Skin of body (tissue), 2 donors: ENCODE results near the gene MAP3K4. TPM values are rescaled to one million over a fixed set of nuclear protein-coding genes. Genes with fewer than 3 reads are reported as not detected.
A peak's percentile ranks its signal among the peaks of the same experiment; 100 is the strongest.

Experiments
- DNase-seq: peaks from one replicate; lab custom pipeline; 2025; lab: John Stamatoyannopoulos, UW
- total RNA-seq: library from RNA; depleted of rRNA; stranded (reverse); fragments of >200 nt; gene quantifications from one replicate; pipeline ENCODE4 v1.2.3, GENCODE V29; 2014

MAP3K4 gene, protein sequence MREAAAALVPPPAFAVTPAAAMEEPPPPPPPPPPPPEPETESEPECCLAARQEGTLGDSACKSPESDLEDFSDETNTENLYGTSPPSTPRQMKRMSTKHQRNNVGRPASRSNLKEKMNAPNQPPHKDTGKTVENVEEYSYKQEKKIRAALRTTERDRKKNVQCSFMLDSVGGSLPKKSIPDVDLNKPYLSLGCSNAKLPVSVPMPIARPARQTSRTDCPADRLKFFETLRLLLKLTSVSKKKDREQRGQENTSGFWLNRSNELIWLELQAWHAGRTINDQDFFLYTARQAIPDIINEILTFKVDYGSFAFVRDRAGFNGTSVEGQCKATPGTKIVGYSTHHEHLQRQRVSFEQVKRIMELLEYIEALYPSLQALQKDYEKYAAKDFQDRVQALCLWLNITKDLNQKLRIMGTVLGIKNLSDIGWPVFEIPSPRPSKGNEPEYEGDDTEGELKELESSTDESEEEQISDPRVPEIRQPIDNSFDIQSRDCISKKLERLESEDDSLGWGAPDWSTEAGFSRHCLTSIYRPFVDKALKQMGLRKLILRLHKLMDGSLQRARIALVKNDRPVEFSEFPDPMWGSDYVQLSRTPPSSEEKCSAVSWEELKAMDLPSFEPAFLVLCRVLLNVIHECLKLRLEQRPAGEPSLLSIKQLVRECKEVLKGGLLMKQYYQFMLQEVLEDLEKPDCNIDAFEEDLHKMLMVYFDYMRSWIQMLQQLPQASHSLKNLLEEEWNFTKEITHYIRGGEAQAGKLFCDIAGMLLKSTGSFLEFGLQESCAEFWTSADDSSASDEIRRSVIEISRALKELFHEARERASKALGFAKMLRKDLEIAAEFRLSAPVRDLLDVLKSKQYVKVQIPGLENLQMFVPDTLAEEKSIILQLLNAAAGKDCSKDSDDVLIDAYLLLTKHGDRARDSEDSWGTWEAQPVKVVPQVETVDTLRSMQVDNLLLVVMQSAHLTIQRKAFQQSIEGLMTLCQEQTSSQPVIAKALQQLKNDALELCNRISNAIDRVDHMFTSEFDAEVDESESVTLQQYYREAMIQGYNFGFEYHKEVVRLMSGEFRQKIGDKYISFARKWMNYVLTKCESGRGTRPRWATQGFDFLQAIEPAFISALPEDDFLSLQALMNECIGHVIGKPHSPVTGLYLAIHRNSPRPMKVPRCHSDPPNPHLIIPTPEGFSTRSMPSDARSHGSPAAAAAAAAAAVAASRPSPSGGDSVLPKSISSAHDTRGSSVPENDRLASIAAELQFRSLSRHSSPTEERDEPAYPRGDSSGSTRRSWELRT (N-terminal part only)
- 45.6 TPM for total RNA-seq

DNA sequence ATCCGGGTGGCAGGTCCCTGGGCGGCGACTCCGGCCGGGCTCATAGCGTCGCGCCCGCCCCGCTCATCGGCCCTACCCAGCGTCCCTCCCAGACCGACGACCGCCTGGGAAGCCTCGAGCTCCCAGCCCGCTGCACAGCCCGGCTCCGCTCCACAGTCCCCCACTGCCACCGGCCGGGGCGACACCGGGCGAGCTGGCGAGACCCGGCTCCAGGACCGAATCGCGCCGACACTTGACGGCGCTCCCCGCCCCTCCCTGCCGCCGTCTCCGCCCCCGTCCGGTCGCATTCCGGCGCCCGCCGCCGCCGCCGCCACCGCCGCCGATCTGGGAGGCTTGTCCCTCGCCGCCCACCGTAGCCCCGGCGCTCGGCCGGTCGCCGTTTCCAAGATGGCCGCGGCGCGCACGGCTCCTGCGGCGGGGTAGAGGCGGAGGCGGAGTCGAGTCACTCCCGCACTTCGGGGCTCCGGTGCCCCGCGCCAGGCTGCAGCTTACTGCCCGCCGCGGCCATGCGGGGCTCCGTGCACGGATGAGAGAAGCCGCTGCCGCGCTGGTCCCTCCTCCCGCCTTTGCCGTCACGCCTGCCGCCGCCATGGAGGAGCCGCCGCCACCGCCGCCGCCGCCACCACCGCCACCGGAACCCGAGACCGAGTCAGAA, at the start of gene MAP3K4:
TSS of gene MAP3K4 (plus strand) at position 364 of the 655 bp plus-strand sequence. CDS start at position 527, 163 bp downstream.
- DNase-seq = peak; percentile 35

DNA sequence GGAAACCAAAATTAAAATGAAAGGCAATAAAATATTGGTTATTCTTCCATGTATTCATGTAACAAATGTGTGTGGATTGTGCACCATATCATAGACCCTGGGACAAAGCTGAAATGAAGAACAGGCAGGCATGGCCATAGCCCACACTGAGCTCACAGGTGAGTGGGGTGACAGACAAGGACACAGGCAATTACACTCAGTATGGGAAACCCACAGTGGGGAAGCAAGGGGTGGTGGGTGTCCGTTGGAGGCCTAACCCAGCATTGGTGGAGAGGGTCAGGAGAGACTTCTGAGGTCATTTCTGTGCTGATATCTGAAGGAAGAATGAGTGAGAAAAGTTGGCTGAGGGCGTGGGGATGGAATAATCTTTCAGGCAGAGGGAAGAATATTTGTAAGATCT, 47.6 kb upstream of the MAP3K4 start:
- no peak for DNase-seq

DNA sequence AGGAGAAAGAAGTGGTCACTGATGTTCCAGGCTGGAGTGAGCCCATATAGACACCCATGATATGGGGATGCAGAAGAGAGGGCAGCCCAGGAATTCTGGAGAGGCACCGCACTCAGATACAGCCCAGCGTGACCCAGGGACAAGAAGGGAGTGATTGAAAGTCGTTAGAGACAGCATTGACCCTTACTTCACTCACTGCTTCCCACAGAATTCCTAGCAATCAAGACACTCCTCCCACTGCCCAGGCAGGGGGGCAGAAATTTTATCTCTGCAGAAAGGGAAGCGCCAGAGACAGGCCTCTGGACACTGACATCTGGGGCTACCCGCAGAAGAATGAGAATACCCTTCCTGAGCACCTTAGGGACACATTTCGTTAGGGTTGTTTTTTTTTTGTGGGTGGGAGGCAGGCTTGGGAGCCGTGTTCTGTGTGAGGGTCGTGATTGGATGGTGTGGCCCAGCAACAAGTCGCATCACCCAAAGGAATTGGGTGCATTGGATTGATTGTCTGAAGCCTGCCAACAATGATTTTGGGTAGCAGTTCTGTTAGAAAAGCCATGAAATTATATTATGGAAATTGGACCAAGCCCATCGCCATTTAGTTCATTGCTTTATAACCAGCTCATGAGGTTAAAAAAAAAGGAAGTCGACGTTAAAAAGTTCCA, 45.9 kb upstream of the MAP3K4 start:
- DNase-seq = no peak

DNA sequence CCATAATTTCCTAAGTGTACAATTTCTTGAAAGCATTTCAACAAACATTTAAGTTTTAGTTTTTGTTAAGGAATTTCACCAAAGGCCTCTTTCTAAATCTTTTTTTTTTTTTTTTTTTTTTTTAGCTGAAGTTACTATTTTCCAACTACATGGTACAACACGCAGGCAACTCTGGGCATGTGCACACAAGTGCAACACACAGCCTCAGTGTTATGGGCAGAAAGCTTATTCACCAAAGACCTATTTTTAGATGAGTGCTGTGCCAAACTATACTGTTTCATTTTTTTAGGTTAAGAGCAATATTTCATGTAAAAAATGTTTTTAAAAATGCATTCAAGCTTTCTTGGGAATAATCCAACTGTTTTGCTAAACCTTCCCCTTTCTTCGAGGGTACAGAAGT, 42.0 kb upstream of the MAP3K4 start:
- no peak for DNase-seq

DNA sequence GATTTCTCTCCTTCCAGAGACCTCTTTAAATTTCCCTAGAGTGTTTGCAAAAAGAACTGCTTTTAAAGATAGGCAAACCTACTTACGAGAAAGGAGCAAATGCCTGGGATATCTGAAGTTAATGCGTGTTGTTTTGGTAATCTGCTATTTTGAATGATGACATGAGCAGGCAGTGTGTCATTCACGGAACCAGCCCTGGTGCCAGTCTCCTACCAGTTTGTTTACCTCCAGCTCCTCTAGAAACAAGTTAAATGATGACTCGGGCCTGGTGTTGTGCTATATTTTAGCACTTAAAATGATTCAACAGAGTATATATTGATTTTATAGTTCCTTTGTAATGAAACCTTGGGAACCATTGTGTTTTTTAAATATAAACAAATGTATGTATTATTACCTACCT, 41.1 kb upstream of the MAP3K4 start:
- DNase-seq = no peak

DNA sequence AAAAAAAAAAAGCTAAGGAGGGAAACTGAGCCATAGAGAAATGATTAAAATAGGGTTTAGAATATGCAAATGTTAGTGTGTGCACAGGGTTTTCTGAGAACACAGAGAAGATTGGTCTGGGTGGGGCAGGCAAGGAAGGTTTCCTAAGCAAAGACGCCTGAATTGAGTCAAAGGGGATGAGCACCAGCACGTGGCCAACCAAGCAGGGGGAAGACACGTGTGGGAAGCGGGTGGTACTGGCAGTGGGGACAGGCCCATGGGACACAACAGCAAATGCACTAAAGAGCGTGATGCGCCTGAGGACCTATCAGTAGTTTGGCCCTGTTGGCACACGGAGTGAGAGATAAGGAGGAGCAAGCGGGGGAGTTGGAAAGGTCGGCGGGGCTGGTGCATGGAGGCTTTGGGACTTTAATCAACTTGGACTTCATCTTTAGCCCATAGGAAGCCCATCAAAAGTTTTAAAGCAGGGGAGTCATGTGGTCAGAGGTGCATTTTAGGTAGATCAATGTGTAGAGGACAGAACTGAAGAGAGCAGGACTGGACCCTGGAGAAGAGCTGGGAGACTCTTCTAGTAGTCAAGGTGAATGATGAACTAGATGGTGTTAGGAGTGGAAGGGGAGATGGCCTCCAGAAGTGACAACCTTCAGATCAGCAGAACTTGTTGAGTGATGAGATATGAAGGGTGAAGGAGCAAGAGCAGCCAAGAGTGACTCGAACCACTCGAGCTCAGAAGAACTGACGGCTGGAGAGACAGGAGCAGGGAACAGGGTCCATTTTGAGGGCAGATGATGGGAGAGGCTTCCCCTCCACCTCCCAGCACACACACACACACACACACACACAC, 40.2 kb upstream of the MAP3K4 start:
- DNase-seq = no peak

DNA sequence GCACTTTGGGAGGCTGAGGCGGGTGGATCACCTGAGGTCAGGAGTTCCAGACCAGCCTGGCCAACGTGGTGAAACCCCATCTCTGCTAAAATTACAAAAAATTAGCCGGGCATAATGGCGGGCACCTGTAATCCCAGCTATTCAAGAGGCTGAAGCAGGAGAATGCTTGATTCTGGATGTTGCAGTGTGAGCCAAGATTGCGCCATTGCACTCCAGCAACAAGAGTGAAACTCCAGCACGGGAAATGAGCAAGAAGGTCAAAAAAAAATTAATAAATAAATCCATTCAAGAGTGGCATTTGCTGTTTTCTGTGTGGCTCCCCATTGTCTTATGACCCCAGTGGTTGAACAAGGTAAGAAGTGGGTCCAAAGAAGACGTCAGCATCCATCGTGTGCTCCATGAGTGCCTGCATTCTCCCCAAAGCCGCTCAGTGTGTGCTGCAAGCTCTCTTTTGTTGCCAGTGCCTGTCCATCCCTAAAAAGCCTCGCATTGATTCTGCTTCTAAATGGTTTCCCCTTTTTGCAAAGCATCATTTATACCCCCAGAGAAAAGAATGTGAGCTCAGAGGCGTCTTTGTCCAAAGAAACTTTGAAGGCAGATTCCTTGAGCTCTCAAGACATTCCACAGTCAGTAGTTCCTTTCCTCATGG, 38.8 kb upstream of the MAP3K4 start:
- no peak for DNase-seq

DNA sequence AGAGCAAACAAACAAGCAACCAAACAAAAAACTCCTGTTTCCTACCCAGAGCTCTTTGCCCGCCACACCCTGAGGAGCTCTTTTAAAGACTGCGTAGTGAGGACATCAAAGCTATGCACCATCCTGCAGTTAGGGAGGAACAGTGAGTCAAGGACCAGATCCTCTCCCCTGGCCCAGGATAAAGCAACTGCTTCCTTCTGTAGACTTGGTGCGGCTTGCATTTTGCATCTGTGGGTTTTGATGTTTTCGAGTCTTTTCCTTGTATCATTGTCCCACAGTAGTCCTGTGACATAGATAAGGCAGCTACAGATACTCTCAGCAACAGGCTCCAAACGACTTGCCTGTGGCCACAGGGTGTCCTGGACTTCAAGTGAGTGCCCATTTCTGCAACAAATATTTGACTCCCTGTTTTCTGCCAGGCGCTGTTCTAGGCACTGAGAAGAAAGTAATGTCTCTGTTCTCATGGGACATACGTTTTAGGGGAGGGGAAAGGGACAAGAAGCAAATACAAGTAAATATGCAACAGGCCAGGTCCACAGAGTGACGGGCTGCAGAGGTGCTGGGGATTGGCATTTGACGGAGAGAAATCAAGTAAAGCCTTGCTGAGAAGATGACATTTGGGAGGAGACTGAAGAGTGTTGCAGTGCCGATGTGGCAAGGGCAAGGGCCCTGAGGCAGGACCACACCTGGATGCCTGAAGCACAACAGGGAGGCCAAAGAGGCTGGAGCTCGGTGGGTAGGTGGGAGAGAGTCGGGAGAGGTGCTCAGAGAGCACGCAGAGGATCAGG, 35.9 kb upstream of the MAP3K4 start:
- DNase-seq = no peak

DNA sequence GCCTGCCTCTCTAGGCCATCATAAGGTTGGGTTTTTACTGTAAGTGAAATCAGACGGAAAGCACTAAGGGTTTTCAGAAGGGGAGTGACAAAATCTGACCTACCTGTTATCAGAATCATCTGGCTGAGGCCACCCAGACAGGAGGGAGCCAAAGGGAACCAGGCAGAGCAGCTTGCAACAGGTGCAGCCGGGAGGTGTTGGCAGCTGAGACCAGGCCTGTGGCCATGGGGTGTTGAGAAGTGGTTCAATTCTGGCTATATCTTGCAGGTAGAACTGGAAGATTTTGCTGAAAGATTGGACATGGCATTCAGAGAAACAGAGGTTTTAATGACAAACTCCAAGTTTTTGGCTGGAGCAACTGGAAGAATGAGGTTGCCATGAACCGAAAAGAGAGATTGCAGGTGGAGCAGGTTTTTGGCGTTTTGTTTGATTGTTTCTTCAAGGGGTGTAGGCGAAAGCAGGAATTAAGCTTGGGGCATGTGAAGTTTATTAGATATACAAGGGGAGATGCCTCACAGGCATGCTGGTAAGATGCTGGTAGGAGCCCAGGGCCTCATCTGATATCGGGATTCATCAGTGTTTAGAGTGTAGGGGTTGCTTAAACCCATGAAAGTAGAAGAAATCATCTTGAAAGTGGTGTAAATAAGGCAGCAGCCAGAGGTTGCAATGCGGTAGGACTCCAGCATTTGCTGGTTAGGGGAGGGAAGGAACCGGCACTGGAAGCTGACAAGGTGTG, 35.1 kb upstream of the MAP3K4 start:
- DNase-seq = no peak

DNA sequence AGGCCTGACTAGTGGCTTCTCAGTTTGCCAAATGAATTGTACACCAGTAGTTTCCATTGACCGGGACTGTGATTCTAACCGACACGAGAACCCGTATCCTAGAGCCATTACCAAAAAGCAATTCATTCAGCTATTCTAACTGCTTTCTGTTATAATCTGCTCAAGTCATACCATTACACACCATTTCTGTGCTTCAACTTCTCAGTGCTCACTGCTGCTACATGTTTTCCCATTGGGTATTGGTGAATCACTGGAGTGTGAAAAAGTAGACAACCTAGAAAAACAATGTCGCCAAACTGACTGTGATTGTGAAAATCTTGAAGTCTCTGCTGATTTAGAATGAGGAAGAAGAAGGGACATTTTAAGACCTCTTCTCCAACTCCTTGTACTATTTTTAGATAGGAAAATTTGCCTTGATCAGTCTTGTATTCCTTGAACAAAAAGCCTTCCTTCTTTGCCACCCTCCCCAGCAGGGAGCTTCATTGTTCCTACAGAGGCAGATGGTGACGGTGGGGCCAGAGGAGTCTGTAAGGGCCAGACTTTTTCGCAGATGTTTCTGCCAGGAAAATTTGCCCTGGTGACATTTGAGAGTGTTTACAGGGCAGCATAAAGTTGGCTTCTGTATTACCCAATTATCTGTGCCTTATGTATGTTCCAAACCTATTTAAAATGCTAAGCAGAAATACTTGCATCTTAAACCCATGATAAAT, 31.7 kb upstream of the MAP3K4 start:
- DNase-seq = no peak

DNA sequence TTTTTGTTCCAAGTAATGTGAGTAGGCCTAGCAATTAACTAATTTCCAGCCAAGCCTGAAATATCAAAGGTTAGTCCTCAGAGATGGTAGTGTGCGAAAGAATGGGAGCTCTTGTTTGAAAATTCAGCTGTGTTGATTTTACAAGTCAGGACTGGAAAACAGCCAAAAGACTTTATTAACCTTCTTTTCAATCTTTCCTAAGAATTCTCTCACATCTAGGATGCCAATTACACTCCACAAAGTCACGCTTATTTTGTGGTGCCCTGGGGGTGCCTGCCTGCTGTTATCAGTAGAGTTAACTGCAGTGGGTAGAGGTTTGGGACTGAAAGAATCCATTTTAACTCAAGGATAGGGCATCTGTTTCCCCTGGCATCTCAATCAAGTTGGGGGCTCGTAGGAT, 30.7 kb upstream of the MAP3K4 start:
- DNase-seq = peak; percentile 45

DNA sequence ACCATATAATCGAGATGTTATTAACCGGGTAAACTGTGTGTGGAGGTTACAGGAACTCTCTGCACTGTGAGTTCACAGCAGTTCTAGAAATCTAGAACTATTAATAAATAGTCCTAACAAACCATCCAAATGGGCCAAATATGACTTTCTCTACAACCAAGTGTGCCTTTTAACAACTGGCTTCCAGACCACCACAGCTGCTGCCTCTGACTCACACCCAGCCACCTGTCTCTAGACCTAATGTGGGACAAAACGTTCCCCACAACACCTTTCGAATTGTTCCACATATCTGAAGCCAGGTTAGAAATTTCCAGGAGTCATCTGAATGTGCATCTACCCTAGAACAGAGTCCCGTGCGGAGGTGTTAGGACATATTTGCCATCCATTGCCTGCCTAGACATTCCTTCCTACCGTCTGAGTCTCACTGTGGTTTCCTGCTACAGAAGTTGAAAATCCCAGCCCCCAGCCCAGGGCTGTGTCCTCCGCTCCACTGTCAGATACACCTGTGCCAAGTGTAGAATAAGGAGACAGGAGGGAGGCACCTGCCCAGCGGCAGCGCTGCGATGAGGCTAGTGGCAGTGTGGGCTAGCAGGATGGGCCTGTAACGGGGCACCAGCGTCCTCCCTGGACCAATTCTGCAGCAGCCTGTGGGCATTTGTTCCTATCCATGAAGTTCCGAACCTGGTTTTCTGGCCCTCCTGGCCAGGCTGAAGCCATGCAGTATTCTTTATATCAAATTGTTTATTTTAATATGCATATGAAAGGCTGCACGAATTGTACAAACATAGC, 28.5 kb upstream of the MAP3K4 start:
- no peak for DNase-seq

DNA sequence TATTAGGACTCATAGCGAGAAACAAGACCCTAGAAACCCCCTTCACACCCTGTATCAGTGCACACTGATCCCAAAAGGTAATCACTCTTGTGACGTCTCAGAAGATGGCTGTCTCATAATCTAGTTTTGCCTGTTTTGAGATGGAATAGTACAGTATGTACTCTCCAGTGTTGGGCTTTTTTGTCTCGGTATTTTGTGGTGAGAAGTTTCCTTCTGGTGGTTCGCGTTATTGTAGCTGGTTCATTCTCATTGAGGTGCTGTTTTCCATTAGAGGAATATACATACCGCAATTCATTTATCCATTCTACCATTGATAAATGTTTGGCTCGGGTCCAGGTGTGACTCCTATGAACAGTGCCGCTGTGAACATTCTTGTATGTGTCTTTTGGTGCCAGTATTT, 27.9 kb upstream of the MAP3K4 start:
- DNase-seq = no peak

DNA sequence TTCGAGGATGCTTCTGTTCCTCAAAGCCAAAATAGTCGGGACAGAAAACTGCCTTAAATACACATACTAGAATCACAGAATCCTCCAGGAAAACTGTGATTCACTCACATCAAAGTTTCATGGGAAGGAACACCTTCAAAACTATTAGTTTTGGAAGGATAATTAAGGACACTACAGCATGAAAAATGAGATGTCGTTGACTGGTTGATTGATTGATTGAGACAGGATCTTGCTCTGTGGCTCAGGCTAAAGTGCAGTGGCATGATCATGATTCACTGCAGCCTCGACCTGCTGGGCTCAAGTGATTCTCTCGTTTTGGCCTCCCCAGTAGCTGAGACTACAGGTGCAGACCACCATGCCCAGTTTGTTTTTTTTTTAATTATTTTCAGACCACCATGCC, 25.7 kb upstream of the MAP3K4 start:
- DNase-seq = no peak

DNA sequence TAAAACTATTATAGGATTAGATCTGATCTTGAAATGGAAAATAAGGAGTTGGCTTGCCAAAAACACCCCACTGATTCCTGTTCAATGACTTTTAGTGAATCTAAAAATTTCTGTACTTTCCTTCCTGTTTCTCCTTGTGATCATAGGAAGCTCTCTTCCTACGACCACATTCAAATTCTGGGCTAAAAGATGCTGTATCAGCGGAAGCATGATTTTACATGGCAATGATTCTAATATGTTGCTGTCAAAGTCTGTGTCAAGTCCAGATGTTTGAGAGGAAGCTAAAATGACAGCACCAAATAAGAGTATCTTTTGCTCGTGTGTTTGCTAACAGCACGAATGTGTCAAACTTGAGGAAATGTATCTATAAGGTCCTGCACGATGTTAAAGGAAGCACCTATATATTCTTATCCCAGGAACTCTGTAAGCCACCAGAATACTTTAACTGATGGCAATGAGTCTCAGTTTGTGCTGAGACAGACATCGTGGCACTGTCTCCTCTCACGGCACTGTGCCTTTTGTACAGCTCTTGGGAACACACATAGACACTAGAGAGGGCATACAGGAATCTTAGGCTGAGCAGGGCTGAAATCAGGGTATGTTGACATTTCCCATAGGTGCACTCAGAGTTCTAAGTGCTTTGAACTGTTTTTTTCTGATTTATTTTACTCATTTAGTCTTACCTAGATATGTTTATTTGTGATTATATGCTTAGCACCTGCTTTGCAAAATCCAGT, 24.9 kb upstream of the MAP3K4 start:
- DNase-seq = peak; percentile 55
